ENCODE results near the gene SMAD6.

The SMAD6 gene

DNA sequence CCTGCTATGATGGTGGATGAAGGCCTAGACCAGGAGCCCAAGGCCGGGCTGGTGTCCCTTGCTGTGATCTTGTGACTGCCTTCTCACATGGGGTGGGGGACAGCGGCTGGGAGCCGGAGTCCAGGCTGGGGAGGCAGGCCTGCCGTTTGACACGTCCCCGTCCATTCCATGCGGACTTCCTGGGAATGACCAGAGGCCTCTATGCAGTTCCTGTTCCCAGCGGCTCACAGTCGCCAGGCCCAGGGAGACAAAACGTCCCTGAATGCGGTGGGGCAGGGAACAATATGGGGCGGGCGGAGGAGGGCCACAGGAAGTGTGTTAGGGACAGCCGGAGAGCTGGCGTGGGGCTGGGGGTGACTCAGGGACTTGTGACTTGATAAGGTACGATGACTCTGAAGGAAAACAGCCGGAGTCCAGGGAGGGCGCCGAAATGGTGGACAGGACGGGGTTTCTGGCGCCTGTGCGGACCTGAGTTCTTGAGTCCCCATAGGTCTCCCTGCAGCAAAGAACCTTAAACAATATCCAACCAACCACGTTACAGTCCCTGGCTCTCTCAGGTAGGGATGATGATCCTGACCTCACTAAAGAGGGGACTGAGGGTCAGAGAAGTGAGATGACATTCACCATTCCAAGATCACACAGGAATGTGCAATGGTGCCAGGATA lies 40.5 kb upstream of the SMAD6 start:
- DNase-seq (ENCODE audit: low read depth, low spot score) = no peak
- ChIA-PET POLR2A (no interaction called here), CTCF (interaction anchor here (1.1 to 1.2 kb wide), 3 partner anchors 22 to 43 kb away, joined by 3 to 4 read pairs (median 3); no protein-coding TSS in a partner anchor)
- H3K4me3 ChIP-seq (ENCODE audit: low read depth, low read length) = no peak overlapping the region
- TF ChIP-seq, protein P1, sequence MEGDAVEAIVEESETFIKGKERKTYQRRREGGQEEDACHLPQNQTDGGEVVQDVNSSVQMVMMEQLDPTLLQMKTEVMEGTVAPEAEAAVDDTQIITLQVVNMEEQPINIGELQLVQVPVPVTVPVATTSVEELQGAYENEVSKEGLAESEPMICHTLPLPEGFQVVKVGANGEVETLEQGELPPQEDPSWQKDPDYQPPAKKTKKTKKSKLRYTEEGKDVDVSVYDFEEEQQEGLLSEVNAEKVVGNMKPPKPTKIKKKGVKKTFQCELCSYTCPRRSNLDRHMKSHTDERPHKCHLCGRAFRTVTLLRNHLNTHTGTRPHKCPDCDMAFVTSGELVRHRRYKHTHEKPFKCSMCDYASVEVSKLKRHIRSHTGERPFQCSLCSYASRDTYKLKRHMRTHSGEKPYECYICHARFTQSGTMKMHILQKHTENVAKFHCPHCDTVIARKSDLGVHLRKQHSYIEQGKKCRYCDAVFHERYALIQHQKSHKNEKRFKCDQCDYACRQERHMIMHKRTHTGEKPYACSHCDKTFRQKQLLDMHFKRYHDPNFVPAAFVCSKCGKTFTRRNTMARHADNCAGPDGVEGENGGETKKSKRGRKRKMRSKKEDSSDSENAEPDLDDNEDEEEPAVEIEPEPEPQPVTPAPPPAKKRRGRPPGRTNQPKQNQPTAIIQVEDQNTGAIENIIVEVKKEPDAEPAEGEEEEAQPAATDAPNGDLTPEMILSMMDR (IDR thresholded peaks at IDR 0.05; ENCODE audit: insufficient read depth, low read length, missing control alignments) = no peak

DNA sequence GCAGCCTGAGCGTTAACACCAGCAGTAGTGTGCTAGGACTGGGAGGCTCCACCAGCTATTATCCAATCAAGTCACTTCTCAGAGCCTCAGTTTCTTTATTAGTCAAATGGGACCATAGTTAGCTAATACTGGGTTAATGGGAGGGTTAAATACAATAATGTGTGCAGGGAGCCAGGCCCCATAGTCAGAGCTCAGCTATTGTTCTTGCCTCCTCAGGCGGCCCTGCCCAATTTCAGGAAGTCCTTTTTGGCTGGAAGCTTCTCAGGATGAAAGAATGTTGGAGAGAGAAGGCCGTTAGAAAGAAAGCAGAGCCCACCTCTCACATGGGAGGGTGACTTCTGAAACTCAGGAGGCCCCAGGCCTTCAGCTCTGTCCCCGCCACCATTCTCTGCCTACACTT lies 39.5 kb upstream of the SMAD6 start:
- no peak for DNase-seq (ENCODE audit: low read depth, low spot score)
- POLR2A ChIA-PET = no interaction called here
- H3K4me3 ChIP-seq (ENCODE audit: low read depth, low read length) = no peak overlapping the region
- CTCF ChIA-PET = interaction anchor here (1.1 kb wide), 1 partner anchor 24 kb away, joined by 3 read pairs; no protein-coding TSS in a partner anchor
- TF ChIP-seq, protein P1 (IDR thresholded peaks at IDR 0.05; ENCODE audit: insufficient read depth, low read length, missing control alignments) = no peak

DNA sequence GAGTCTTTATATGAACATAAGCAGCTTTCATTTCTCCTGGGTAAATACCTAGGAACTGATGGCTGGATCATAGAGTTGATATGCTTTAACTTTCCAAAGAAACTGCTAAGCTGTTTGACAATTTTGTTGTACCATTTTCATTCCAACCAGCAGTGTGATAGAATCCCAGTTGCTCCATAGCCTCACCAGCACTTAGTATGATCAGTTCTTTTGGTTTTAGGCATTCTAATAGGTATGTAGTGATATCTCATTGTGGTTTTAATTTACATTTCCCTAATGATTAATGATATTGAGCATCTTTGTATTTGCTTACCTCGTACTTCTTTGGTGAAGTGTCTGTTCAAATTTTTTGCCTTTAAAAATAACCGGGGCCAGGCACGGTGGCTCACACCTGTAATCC lies 38.4 kb upstream of the SMAD6 start:
- no peak for DNase-seq (ENCODE audit: low read depth, low spot score)
- CTCF ChIA-PET = no interaction called here
- POLR2A ChIA-PET = no interaction called here
- TF ChIP-seq, protein P1 (IDR thresholded peaks at IDR 0.05; ENCODE audit: insufficient read depth, low read length, missing control alignments) = no peak
- H3K4me3 ChIP-seq (ENCODE audit: low read depth, low read length) = no peak overlapping the region

DNA sequence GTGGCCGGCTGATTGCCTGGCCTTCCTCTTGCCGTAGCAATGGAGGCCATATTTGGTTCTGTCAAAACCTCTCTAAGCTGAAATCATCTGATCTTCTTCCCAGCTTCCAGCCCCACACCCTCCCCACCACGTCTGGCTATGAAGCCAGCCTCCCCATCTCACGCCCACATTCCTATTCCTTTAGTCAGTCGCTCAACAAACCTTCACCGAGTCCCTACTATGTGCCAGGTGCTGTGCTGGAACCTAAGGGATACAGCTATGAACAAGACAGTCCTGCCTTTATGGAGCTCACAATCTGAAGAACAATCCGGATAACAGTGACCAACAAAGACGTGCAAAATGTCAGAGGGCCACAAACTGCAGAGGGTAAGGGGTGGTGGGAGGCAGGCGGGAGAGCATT lies 31.9 kb upstream of the SMAD6 start:
- CTCF ChIA-PET = interaction anchor here (1.2 kb wide), 2 partner anchors 28 to 181 kb away, joined by 3 read pairs; no protein-coding TSS in a partner anchor
- no peak for DNase-seq (ENCODE audit: low read depth, low spot score)
- H3K4me3 ChIP-seq (ENCODE audit: low read depth, low read length) = no peak overlapping the region
- TF ChIP-seq, protein P1 (IDR thresholded peaks at IDR 0.05; ENCODE audit: insufficient read depth, low read length, missing control alignments) = no peak
- POLR2A ChIA-PET = no interaction called here

DNA sequence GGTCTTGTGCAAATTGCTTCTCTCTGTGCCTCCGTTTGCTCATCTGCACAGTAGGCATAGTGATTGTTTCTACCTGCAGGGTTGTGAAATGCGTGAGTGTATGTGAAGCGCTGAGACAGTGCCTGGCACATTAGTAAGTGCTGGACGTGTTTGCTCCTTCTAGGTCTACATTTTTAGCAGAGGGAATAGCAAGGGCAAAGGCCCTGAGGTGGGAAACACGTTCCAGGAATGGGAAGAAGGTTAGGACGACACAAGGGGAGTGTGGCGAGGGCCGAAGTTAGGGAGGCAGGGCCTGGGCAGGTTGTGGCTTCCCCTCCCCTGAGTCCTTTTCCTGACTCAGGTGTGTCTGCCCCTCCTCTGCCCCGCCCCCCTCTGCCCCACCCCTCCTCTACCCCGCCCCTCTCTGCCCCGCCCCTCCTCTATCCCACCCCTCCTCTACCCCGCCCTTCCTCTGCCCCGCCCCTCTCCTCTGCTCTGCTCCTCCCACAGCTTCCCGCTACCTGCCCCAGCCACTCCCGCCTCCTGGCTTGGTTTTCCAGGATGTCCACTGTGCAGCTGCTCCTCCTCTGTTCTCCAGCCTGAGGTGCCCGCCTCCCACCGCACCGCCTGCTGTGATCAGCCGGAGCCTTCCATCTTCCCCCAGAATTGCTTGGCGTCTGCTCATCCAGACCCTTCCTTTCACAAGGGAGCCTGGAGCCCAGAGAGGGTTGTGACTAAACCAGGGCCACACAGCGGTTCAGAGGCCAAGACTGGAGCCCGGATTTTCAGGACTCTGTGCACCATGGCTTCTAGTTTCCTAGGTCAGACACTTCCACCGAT lies 31.1 kb upstream of the SMAD6 start:
- DNase-seq (ENCODE audit: low read depth, low spot score) = no peak
- POLR2A ChIA-PET = no interaction called here
- no peak overlapping the region for H3K4me3 ChIP-seq (ENCODE audit: low read depth, low read length)
- TF ChIP-seq, protein P1 (IDR thresholded peaks at IDR 0.05; ENCODE audit: insufficient read depth, low read length, missing control alignments) = no peak
- CTCF ChIA-PET = interaction anchor here (1.2 kb wide), 2 partner anchors 27 to 181 kb away, joined by 3 read pairs; no protein-coding TSS in a partner anchor

DNA sequence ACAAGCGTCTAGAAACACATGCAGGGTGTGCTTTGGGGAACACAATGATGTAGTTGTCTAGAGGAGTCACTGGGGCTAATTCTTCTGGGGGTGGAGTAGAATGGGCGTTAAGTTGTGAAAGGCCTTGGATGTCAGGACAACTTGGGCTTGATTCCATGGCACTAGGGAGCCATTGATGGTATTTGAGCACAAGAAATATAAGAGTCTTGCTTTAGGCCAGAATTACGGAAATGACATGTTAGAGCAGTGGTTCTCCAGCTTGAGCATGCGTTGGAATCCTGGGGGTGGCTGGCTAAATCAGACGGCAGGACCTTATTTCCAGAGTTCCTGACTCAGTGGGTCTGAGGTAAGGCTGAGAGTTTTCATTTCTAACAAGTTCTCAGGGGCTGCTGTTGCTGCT lies 29.2 kb upstream of the SMAD6 start:
- ChIA-PET CTCF (interaction anchor here (2.0 kb wide), 1 partner anchor 54 kb away, joined by 8 read pairs; no protein-coding TSS in a partner anchor), POLR2A (no interaction called here)
- DNase-seq (ENCODE audit: low read depth, low spot score) = no peak
- TF ChIP-seq, protein P1 (IDR thresholded peaks at IDR 0.05; ENCODE audit: insufficient read depth, low read length, missing control alignments) = no peak
- no peak overlapping the region for H3K4me3 ChIP-seq (ENCODE audit: low read depth, low read length)

Measured in AG04449 (cell line).